Rectal smooth muscle tissue (tissue), 1 donor: Measurements from ENCODE around the gene SPECC1.
"Not testable (repeated sequence)": the region's sequence is repeated elsewhere in the genome, so short reads cannot be mapped to it uniquely, and the experiment has no call there.

Source experiments
- H3K27ac ChIP-seq: one replicate; pipeline ENCODE4 v1.7.0; 2013; ENCODE audit warnings: low read depth, low read length, inconsistent platforms
- H3K27me3 ChIP-seq: one replicate; pipeline ENCODE4 v1.7.0; 2013; ENCODE audit warnings: low read length; ENCODE audit not compliant: control insufficient read depth, insufficient read depth
- H3K36me3 ChIP-seq: one replicate; pipeline ENCODE4 v1.7.0; 2013; ENCODE audit warnings: low read length; ENCODE audit not compliant: control insufficient read depth, insufficient read depth
- H3K4me1 ChIP-seq: one replicate; pipeline ENCODE4 v1.7.0; 2013; ENCODE audit warnings: low read length; ENCODE audit not compliant: control insufficient read depth, insufficient read depth
- H3K4me3 ChIP-seq: one replicate; pipeline ENCODE4 v1.7.0; 2013; ENCODE audit warnings: low read length
- H3K9ac ChIP-seq: one replicate; pipeline ENCODE4 v1.7.0; 2013; ENCODE audit warnings: low read length

The SPECC1 gene

GRCh38 chr17:20022701-20023100 is 13.5 kb downstream of the SPECC1 start:
- no peaks in the 10 kb centered on the region for H3K4me1 ChIP-seq
- no peaks in the 10 kb centered on the region for H3K27me3 ChIP-seq
- no peak overlapping the region for H3K4me3 ChIP-seq
- no peak overlapping the region for H3K27ac ChIP-seq
- H3K9ac ChIP-seq: no peak overlapping the region
- H3K36me3 ChIP-seq: no peaks in the 10 kb centered on the region

- Histone ChIP-seq H3K4me3 (no peak overlapping the region), H3K9ac (no peak overlapping the region), H3K36me3 (no peaks in the 10 kb centered on the region), H3K4me1 (no peaks in the 10 kb centered on the region), H3K27me3 (no peaks in the 10 kb centered on the region), H3K27ac (no peak overlapping the region)
These were observed 17.8 kb downstream of the SPECC1 start for GRCh38 chr17:20026960-20027359.

- Histone ChIP-seq H3K4me1 (no peaks in the 10 kb centered on the region), H3K4me3 (no peak overlapping the region), H3K9ac (no peak overlapping the region), H3K36me3 (no peaks in the 10 kb centered on the region), H3K27me3 (no peaks in the 10 kb centered on the region), H3K27ac (no peak overlapping the region)
These were observed 19.3 kb downstream of the SPECC1 start for GRCh38 chr17:20028443-20028842.

DNA sequence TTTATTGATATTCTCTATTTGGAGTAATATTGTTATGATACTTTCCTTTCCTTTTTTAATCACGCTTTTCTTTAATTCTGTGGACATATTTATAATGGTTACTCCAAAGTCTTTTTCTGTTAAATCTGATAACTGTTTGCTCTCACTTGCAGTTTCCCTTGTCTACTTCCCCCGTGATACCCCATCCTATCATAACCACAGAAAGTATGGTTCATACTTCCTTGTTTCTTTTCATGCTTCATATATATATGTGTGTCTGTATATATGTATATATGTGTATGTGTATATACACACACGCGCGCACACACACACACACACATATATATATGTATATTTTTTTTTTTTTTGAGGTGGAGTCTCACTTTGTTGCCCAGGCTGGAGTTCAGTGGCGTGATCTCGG is 23.5 kb downstream of the SPECC1 start:
- Histone ChIP-seq H3K4me3 (no peak overlapping the region), H3K27ac (no peak overlapping the region), H3K4me1 (no peaks in the 10 kb centered on the region), H3K9ac (no peak overlapping the region), H3K36me3 (no peaks in the 10 kb centered on the region), H3K27me3 (no peaks in the 10 kb centered on the region)

- Histone ChIP-seq H3K9ac (no peak overlapping the region), H3K27me3 (no peaks in the 10 kb centered on the region), H3K4me3 (no peak overlapping the region), H3K4me1 (no peaks in the 10 kb centered on the region), H3K36me3 (no peaks in the 10 kb centered on the region), H3K27ac (no peak overlapping the region)
These were observed 24.3 kb downstream of the SPECC1 start for GRCh38 chr17:20033415-20033814.

- Histone ChIP-seq H3K4me1 (no peaks in the 10 kb centered on the region), H3K4me3 (no peak overlapping the region), H3K36me3 (no peaks in the 10 kb centered on the region), H3K9ac (no peak overlapping the region), H3K27ac (no peak overlapping the region), H3K27me3 (no peaks in the 10 kb centered on the region)
These were observed 26.3 kb downstream of the SPECC1 start for GRCh38 chr17:20035501-20035900.

DNA sequence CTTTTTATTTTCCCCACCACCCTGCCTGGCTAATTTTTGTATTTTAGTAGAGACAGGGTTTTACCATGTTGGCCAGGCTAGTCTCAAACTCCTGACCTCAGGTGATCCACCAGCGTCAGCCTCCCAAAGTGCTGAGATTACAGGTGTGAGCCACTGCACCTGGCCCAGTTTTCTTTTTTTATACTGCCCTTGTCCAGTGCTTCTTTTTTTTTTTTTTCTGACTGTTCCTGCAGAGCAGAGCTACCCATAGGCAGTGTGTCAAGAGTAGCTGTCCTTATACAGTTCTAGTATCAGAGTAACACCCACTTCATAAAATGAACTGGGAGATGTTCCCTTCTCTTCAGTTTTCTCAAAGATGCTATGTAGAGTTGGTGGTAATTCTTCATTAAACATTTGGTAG is 28.1 kb downstream of the SPECC1 start:
- H3K27ac ChIP-seq, H3K4me1 ChIP-seq, H3K27me3 ChIP-seq, H3K4me3 ChIP-seq, H3K9ac ChIP-seq, H3K36me3 ChIP-seq: not testable (repeated sequence)

DNA sequence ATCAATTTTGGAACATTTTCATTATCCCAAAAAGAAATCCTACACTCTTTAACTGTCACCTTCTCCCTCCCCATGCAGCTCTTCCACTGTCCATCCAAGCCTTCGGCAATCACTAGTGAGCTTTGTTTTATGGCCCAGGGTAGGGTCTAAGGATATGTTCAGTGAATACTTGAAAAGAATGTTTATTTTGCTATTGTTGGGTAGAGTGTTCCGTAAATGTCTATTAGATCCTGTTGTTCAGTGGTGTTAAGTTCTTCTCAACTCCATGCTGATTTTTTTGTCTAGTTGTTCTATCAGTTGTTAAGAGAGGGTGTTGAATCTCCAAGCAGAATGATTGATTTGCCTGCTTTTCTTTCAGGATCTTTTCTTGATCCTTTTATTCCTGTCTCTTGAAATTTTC is 29.9 kb downstream of the SPECC1 start:
- Histone ChIP-seq H3K27ac (no peak overlapping the region), H3K4me3 (no peak overlapping the region), H3K4me1 (no peaks in the 10 kb centered on the region), H3K9ac (no peak overlapping the region), H3K27me3 (no peaks in the 10 kb centered on the region), H3K36me3 (no peaks in the 10 kb centered on the region)

- no peaks in the 10 kb centered on the region for H3K27me3 ChIP-seq
- no peak overlapping the region for H3K27ac ChIP-seq
- no peaks in the 10 kb centered on the region for H3K4me1 ChIP-seq
- no peak overlapping the region for H3K9ac ChIP-seq
- H3K36me3 ChIP-seq: no peaks in the 10 kb centered on the region
- H3K4me3 ChIP-seq: no peak overlapping the region
These were observed 31.1 kb downstream of the SPECC1 start for GRCh38 chr17:20040216-20040615.

GRCh38 chr17:20043021-20043420 is 33.9 kb downstream of the SPECC1 start:
- no peak overlapping the region for H3K27ac ChIP-seq
- no peak overlapping the region for H3K4me3 ChIP-seq
- no peaks in the 10 kb centered on the region for H3K27me3 ChIP-seq
- no peaks in the 10 kb centered on the region for H3K4me1 ChIP-seq
- H3K36me3 ChIP-seq: no peaks in the 10 kb centered on the region
- no peak overlapping the region for H3K9ac ChIP-seq

DNA sequence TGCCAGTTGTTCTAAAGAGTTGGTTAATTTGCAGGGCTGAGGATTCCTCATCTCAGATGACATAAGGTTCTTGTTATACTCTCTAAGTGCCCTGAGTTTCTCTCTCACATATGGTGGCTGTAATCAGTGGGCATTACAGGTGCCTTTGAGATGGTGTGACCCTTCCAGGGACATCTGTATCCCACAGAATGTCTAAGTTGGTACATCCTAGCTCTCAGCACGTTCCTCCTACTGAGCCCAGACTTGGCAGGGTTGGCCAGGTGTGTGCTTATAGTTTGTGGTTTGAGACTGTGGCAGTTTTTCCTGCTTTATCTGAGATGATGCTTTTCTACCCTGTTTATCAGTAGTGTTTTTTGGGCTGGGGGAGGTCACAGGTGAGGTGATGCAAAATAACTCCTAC is 36.3 kb downstream of the SPECC1 start:
- Histone ChIP-seq H3K4me3 (no peak overlapping the region), H3K9ac (no peak overlapping the region), H3K4me1 (no peaks in the 10 kb centered on the region), H3K27ac (no peak overlapping the region), H3K36me3 (no peaks in the 10 kb centered on the region), H3K27me3 (no peaks in the 10 kb centered on the region)

DNA sequence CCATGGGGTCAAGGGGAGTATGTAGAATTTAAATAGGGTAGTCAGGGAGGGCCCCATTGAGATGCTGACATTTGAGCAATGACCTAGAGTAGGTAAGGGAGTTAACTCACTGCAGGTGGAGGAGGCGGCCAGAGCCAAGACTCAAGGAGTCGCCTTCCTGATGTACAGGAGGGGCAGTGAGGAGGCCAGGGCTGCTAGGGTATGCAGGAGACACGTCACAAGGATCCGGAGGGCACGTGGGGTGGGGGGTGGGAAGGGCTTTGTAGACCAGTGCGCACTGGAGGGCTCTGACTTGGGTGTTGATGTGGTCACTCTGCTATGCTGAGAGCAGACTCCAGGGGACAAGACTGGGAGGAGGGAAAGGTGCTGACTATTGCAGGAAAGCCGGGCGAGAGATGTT is 37.5 kb downstream of the SPECC1 start:
- H3K27me3 ChIP-seq: no peaks in the 10 kb centered on the region
- H3K4me3 ChIP-seq: no peak overlapping the region
- H3K27ac ChIP-seq: no peak overlapping the region
- H3K4me1 ChIP-seq: no peaks in the 10 kb centered on the region
- no peak overlapping the region for H3K9ac ChIP-seq
- no peaks in the 10 kb centered on the region for H3K36me3 ChIP-seq

DNA sequence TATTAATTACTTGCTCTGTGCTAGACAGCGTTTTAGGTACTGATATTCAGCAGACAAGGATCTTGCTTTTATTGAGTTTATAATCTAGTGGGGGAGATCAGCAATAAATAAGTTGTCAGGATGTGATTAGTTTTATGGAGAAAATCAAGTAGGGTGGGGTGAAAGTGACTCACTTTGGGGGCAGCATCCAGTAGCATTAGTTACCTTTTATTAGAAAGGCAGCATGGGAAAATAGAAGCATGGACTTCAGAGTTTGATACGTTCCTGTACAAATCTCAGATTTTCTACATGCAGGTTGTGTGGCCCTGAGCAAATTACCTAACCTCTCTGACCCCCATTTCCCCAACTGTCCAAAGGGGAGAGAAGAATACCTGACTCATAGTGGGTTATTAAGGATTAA is 42.5 kb downstream of the SPECC1 start:
- Histone ChIP-seq H3K4me3 (no peak overlapping the region), H3K36me3 (no peaks in the 10 kb centered on the region), H3K27me3 (peaks cover 2% of the 10 kb centered on the region), H3K4me1 (no peaks in the 10 kb centered on the region), H3K27ac (no peak overlapping the region), H3K9ac (no peak overlapping the region)
